Peyer's patch (tissue), 4 donors: Measurements from ENCODE around the gene MEGF8.

Experiments used
- POLR2A ChIP-seq, 2 donors: fragments of 450-650 bp; IDR thresholded peaks; one replicate each; pipeline ENCODE4 v1.5.1; 2017; ENCODE audit warnings: antibody characterized with exemption in 2 of 2, mild to moderate bottlenecking in 2 of 2, moderate library complexity in 2 of 2
- TF ChIP-seq, protein P1 (sequence below), 6 experiments: fragments of 450-650 bp in 4 of 6; fragments of 200-600 bp in 2 of 6; sonication (generic) in 1 of 6; IDR thresholded peaks; one replicate each; pipeline ENCODE4 v1.5.1; 2017 to 2019; ENCODE audit warnings: antibody characterized with exemption in 6 of 6, mild to moderate bottlenecking in 3 of 6, moderate library complexity in 1 of 6

DNA sequence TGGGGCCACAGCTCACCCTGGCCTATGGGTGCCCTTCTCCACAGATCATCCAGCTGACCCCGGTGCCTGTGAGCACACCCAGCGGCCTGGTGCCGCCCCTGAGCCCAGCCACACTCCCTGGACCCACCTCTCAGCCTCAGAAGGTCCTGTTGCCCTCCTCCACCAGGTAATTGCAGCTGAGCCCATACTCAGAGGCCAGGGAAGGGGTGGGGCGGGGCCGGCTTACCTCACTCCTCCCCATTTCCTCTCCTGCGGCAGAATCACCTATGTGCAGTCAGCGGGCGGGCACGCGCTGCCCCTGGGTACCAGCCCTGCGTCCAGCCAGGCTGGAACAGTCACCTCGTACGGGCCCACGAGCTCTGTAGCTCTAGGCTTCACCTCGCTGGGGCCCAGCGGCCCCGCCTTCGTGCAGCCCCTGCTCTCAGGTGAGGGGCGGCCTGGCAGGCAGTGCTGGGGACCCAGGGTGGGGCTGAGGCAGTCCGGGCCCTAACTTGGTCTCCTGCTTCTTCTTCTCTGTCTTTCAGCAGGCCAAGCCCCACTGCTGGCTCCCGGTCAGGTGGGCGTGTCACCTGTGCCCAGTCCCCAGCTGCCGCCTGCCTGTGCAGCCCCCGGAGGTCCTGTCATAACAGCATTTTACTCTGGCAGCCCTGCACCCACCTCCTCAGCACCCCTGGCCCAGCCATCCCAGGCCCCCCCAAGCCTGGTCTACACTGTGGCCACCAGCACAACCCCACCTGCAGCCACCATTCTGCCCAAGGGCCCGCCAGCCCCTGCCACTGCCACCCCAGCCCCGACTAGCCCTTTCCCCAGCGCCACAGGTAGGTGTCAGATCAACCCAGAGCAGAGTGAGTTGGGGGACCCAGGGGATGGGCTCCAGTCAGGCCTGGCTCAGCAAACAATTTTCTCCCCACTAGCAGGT is 33.1 kb upstream of the MEGF8 start:
- TF ChIP-seq POLR2A (IDR thresholded peaks at IDR 0.05) = no peak
- TF ChIP-seq, protein P1, sequence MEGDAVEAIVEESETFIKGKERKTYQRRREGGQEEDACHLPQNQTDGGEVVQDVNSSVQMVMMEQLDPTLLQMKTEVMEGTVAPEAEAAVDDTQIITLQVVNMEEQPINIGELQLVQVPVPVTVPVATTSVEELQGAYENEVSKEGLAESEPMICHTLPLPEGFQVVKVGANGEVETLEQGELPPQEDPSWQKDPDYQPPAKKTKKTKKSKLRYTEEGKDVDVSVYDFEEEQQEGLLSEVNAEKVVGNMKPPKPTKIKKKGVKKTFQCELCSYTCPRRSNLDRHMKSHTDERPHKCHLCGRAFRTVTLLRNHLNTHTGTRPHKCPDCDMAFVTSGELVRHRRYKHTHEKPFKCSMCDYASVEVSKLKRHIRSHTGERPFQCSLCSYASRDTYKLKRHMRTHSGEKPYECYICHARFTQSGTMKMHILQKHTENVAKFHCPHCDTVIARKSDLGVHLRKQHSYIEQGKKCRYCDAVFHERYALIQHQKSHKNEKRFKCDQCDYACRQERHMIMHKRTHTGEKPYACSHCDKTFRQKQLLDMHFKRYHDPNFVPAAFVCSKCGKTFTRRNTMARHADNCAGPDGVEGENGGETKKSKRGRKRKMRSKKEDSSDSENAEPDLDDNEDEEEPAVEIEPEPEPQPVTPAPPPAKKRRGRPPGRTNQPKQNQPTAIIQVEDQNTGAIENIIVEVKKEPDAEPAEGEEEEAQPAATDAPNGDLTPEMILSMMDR (IDR thresholded peaks at IDR 0.05) = no peak
